GM19240 (cell line): ENCODE data around the gene KRTAP9-4.
"Not testable (repeated sequence)": the region's sequence is repeated elsewhere in the genome, so short reads cannot be mapped to it uniquely, and the experiment has no call there.

Experiments used
- DNase-seq: peaks from one replicate; pipeline ENCODE4 v3.0.0; 2011; ENCODE audit warnings: low spot score; ENCODE audit not compliant: insufficient read length

The KRTAP9-4 gene

GRCh38 chr17:41249637-41250240 lies at the start of gene KRTAP9-4:
Gene KRTAP9-4 (plus strand): TSS chr17:41249687. CDS start chr17:41249721, 34 bp downstream.
- not testable (repeated sequence) for DNase-seq

- no peak for DNase-seq
These were observed 37.5 kb upstream of the KRTAP9-4 start for GRCh38 chr17:41211845-41212466.

GRCh38 chr17:41212524-41213169 lies 36.8 kb upstream of the KRTAP9-4 start:
- DNase-seq = no peak

- no peak for DNase-seq
These were observed 33.8 kb upstream of the KRTAP9-4 start for GRCh38 chr17:41215681-41216080.

DNA sequence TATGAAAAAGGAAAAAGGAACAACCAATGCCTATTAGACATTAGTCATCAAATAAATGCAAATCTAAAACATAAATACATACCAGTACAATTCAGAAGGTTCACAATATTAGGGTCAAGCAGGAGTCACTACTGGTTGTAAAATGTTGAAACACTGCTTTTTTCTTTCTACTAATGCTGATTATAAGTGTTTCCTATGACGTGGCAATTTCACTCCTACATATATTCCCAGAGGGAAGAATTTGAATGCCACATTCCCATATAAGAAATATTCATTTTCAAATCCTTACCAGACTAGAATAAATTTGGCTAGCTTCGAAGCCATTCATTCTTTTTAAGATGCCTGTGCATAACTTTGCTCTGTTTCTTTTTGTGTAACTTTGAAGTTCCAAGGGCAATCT lies 25.7 kb upstream of the KRTAP9-4 start:
- no peak for DNase-seq

DNA sequence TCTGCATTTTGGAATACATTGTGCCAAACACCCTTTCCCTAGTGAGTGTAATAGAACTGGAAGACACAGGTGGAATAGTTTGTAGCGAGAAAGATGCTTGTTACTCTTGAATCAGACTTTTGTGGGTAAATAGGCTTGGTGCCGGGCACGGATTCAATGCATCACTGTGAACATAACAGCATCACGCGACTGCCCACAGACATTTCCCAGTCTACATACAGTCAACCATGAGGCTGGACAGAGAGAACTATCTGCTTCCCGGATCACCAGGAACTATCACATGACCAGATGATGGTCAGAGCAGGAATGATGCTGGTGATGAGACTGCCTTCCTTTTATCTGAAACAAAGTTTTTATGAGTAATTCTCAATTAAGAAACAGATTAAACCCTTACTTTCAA lies 23.4 kb upstream of the KRTAP9-4 start:
- no peak for DNase-seq

DNA sequence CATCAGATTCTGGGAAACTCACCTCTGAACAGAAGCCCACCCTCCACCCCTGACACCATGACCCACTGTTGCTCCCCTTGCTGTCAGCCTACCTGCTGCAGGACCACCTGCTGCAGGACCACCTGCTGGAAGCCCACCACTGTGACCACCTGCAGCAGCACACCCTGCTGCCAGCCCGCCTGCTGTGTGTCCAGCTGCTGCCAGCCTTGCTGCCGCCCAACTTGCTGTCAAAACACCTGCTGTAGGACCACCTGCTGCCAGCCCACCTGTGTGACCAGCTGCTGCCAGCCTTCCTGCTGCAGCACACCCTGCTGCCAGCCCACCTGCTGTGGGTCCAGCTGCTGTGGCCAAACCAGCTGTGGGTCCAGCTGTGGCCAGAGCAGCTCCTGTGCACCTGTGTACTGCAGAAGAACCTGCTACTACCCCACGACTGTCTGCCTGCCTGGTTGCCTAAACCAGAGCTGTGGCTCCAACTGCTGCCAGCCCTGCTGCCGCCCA lies 22.8 kb upstream of the KRTAP9-4 start, which contains the start of gene KRTAP9-2:
TSS of gene KRTAP9-2 (plus strand) at position 51 of the 498 bp plus-strand sequence. CDS start at position 58, 7 bp downstream.
- DNase-seq = not testable (repeated sequence)

DNA sequence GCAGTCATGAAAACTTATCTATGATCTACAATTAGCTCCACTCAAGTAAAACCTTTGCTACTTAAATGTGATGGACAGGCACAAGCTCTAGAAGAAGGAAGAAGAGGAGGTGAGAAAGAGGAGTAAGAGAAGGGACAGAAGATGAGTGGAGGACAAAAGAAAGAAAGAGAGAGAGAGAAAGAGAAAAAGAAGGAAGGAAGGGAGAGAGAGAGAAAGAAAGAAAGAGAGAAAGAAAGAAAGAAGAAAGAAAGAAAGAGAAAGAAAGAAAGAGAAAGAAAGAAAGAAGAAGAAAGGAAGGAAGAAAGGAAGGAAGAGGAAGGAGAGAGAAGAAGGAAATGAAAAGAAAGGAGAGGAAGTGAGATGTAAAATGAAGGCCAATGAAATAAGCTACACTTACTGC lies 19.4 kb upstream of the KRTAP9-4 start:
- no peak for DNase-seq

GRCh38 chr17:41231731-41232130 lies 17.8 kb upstream of the KRTAP9-4 start:
- DNase-seq = no peak

GRCh38 chr17:41232399-41233105 lies 16.9 kb upstream of the KRTAP9-4 start, which contains the start of gene KRTAP9-3:
Gene KRTAP9-3 (plus strand): TSS chr17:41232449. CDS start chr17:41232502, 53 bp downstream.
- DNase-seq = not testable (repeated sequence)

- not testable (repeated sequence) for DNase-seq
These were observed 12.4 kb upstream of the KRTAP9-4 start for GRCh38 chr17:41237116-41237515.

GRCh38 chr17:41237949-41238437 lies 11.5 kb upstream of the KRTAP9-4 start, which contains the start of gene KRTAP9-8:
Gene KRTAP9-8 (plus strand): TSS chr17:41237999. CDS start chr17:41238052, 53 bp downstream.
- not testable (repeated sequence) for DNase-seq

- DNase-seq = not testable (repeated sequence)
These were observed 2.3 kb upstream of the KRTAP9-4 start for GRCh38 chr17:41246995-41247787.

GRCh38 chr17:41251261-41251660 lies 1.8 kb downstream of the KRTAP9-4 start:
- no peak for DNase-seq

GRCh38 chr17:41254861-41255260 lies 5.4 kb downstream of the KRTAP9-4 start:
- DNase-seq = no peak

GRCh38 chr17:41255381-41256290 lies 6.1 kb downstream of the KRTAP9-4 start, which contains the start of gene KRTAP9-9:
Gene KRTAP9-9 (plus strand): TSS chr17:41255384.
- DNase-seq = not testable (repeated sequence)

GRCh38 chr17:41256291-41256685 lies 6.8 kb downstream of the KRTAP9-4 start:
- DNase-seq = no peak

DNA sequence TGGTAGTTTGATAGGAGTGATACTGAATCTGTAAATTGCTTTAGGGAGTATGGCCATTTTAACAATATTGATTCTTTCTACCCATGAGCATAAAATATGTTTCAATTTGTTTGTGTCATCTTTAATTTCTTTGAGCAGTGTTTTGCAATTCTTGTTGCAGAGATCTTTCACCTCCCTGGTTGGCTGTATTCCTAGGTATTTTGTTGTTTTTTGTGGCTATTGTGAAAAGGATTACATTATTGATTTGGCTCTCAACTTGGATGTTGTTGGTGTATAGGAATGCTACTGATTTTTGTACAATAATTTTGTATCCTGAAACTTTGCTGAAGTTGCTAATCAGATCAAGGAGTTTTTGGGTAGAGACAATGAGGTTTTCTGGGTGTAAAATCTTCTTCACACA lies 8.9 kb downstream of the KRTAP9-4 start:
- no peak for DNase-seq

- DNase-seq = no peak
These were observed 13.7 kb downstream of the KRTAP9-4 start for GRCh38 chr17:41263212-41263611.
